Transverse colon (tissue), 4 donors: Measurements from ENCODE around the gene CYP4F22.
"Not testable (repeated sequence)": the region's sequence is repeated elsewhere in the genome, so short reads cannot be mapped to it uniquely, and the experiment has no call there.

Experiments used
- CTCF ChIP-seq, 5 experiments: fragments of 200-600 bp in 3 of 5; fragments of 450-650 bp in 2 of 5; sonication (generic) in 3 of 5; IDR thresholded peaks; 1 replicate in 2 of 5; 2 replicates in 3 of 5; pipeline ENCODE4 v1.5.1; 2016 to 2017; ENCODE audit warnings: antibody characterized with exemption in 5 of 5, inconsistent platforms in 3 of 5, mild to moderate bottlenecking in 2 of 5, moderate library complexity in 1 of 5
- EP300 ChIP-seq: sonication (generic); formaldehyde crosslinking; IDR thresholded peaks from one replicate; pipeline ENCODE4 v1.6.1; 2017; ENCODE audit warnings: antibody characterized with exemption, low read depth
- POLR2A ChIP-seq: fragments of 450-650 bp; IDR thresholded peaks from one replicate; pipeline ENCODE4 v1.6.1; 2016; ENCODE audit warnings: antibody characterized with exemption, mild to moderate bottlenecking, moderate library complexity
- POLR2AphosphoS5 ChIP-seq, 3 donors: sonication (generic); formaldehyde crosslinking; IDR thresholded peaks; one replicate each; pipeline ENCODE4 v1.6.1; 2016; ENCODE audit warnings: antibody characterized with exemption in 3 of 3

- TF ChIP-seq CTCF (IDR thresholded peaks at IDR 0.05); POLR2A; POLR2AphosphoS5 (IDR thresholded peaks at IDR 0.05); EP300: not testable (repeated sequence)
Observed at GRCh38 chr19:15473821-15474220, 34.5 kb upstream of the CYP4F22 start.
